Psoas muscle (tissue), 8 donors: ENCODE results near the gene SLC38A9. TPM values are rescaled to one million over a fixed set of nuclear protein-coding genes. Genes with fewer than 3 reads are reported as not detected.

Experiments
- ATAC-seq, 4 donors: fragments of 200-7000 bp; cut with Tn5 transposase; one replicate each; pipeline ENCODE4 v1.9.1; 2020; ENCODE audit warnings: moderate library complexity in 3 of 4, mild to moderate bottlenecking in 2 of 4
- DNase-seq, 2 donors: peaks; one replicate each; pipeline ENCODE4 v3.0.0-alpha.2; 2020
- H3K27ac ChIP-seq: fragments of 200-600 bp; one replicate; pipeline ENCODE4 v1.8.0; 2022
- H3K27me3 ChIP-seq, 3 donors: fragments of 200-600 bp in 1 of 3; one replicate each; pipeline versions ENCODE4 v1.6.1 to v1.8.0; 2013 to 2022; ENCODE audit warnings: low read length in 2 of 3, mild to moderate bottlenecking in 2 of 3, moderate library complexity in 1 of 3; ENCODE audit not compliant: insufficient read depth in 3 of 3
- H3K36me3 ChIP-seq, 2 donors: fragments of 200-600 bp in 1 of 2; one replicate each; pipeline versions ENCODE4 v1.6.1 to v1.8.0; 2013 to 2022; ENCODE audit warnings: low read depth in 1 of 2, mild to moderate bottlenecking in 1 of 2, moderate library complexity in 1 of 2; ENCODE audit not compliant: insufficient read depth in 1 of 2
- H3K4me1 ChIP-seq: fragments of 200-600 bp; one replicate; pipeline ENCODE4 v1.8.0; 2022
- H3K4me3 ChIP-seq: fragments of 200-600 bp; one replicate; pipeline ENCODE4 v1.8.0; 2022; ENCODE audit warnings: mild to moderate bottlenecking
- H3K9me3 ChIP-seq: fragments of 200-600 bp; one replicate; pipeline ENCODE4 v1.8.0; 2022
- CTCF ChIP-seq: fragments of 200-600 bp; IDR thresholded peaks from one replicate; pipeline ENCODE4 v1.8.0; 2022; ENCODE audit warnings: antibody characterized with exemption
- WGBS, 3 donors: extraction: QIAGEN DNeasy Blood & Tissue Kit; methylation state at CpG; one replicate each; pipeline versions ENCODE4 v1.1.6 to v1.1.7; 2013; 5-methylcytosine and 5-hydroxymethylcytosine counted together
- intact Hi-C, 2 donors: fragments of 100-400 bp; cut with DNase I; formaldehyde crosslinking; loops; one replicate each; pipeline versions ENCODE4 v1.11.0 to v1.14.2; 2022
- polyA plus RNA-seq, 3 donors: library from polyadenylated mRNA; stranded (reverse); fragments of 200-250 nt; gene quantifications; one replicate each; pipeline ENCODE4 v1.2.3, GENCODE V29; 2013
- total RNA-seq, 4 donors: library from RNA; stranded (reverse); fragmentation: NEBNext Ultra II Directional in 2 of 4; extraction: Animal tissue kit (Norgen Biotek cat#: 25700) in 2 of 4; gene quantifications; one replicate each; pipeline versions ENCODE4 v1.2.1 to v1.2.4, GENCODE V29; 2021 to 2023
- donor health status: healthy with polysubstance abuse.
- donor health status: DM: no; HTN: no; CAD: no; lungs with moderate emphysema.
- donor health status: Bipolar disorder and iron deficiency.
- donor health status: healthy.
- donor health status: DM: yes; HTN: yes; CAD: no.
- donor health status: DM: no; HTN: no; CAD: no.
- donor health status: DM: no; HTN: no; CAD: no.
- donor health status: DM: yes; HTN: yes; CAD: no.

Gene SLC38A9
- total and polyA plus RNA-seq, 7 donors = 4.3 to 7.2 (median 6.8) TPM

GRCh38 chr5:55713871-55714270, 1.7 kb upstream of the SLC38A9 start:
- intact Hi-C loops = loop anchor here in 1 of 2 donors (10.0 kb wide), 1 partner anchor 491 kb away; no protein-coding TSS in a partner anchor

GRCh38 chr5:55711507-55712022, 559 bp downstream of the SLC38A9 start:
- H3K27me3 ChIP-seq = no peaks in the 10 kb centered on the region
- DNase-seq (no peak), ATAC-seq (peak; percentile 2 to 9 (median 4))
- H3K4me3 ChIP-seq = peak overlapping the region; percentile 82
- H3K27ac ChIP-seq = peak overlapping the region; percentile 72
- 6 to 10% (median 7%) methylated on average over 18 of the region's 18 CpGs for WGBS, 3 donors
- no peak for TF ChIP-seq CTCF
- intact Hi-C loops = loop anchor here in 1 of 2 donors (10.0 kb wide), 1 partner anchor 493 kb away; no protein-coding TSS in a partner anchor
- peaks cover 0 to 24% of the 10 kb centered on the region in 2 donors for H3K36me3 ChIP-seq
- H3K4me1 ChIP-seq = peaks cover 6% of the 10 kb centered on the region
- H3K9me3 ChIP-seq = no peaks in the 10 kb centered on the region

More at GRCh38 chr5:55713871-55714270, 1.7 kb upstream of the SLC38A9 start:
- Histone ChIP-seq H3K27me3 (no peaks in the 10 kb centered on the region), H3K36me3 (peaks cover 0 to 8% of the 10 kb centered on the region in 2 donors), H3K4me3 (no peak overlapping the region), H3K9me3 (no peaks in the 10 kb centered on the region), H3K4me1 (peaks cover 6% of the 10 kb centered on the region), H3K27ac (no peak overlapping the region)
- no peak for DNase-seq
- ATAC-seq = no peak
- no peak for TF ChIP-seq CTCF
- 84 to 91% (median 90%) methylated on average over 3 of the region's 3 CpGs for whole genome bisulfite sequencing, 3 donors

- intact Hi-C loops = no loop called here
- Histone ChIP-seq H3K9me3 (no peaks in the 10 kb centered on the region), H3K27me3 (no peaks in the 10 kb centered on the region), H3K4me3 (no peak overlapping the region), H3K36me3 (peaks cover 0 to 31% of the 10 kb centered on the region in 2 donors), H3K4me1 (peaks cover 6% of the 10 kb centered on the region), H3K27ac (no peak overlapping the region)
- DNase-seq = no peak
- no peak for TF ChIP-seq CTCF
- no peak for ATAC-seq
Measured at GRCh38 chr5:55708732-55709131, 3.4 kb downstream of the SLC38A9 start.

GRCh38 chr5:55706230-55706629, 5.9 kb downstream of the SLC38A9 start:
- Histone ChIP-seq H3K27ac (no peak overlapping the region), H3K36me3 (peaks cover 0 to 37% of the 10 kb centered on the region in 2 donors), H3K4me1 (peaks cover 4% of the 10 kb centered on the region), H3K4me3 (no peak overlapping the region), H3K27me3 (no peaks in the 10 kb centered on the region), H3K9me3 (no peaks in the 10 kb centered on the region)
- DNase-seq = no peak
- no peak for ATAC-seq
- intact Hi-C loops = no loop called here
- no peak for TF ChIP-seq CTCF
